Umbilical cord (tissue), 2 donors: ENCODE results near the gene KIF1B. TPM values are rescaled to one million over a fixed set of nuclear protein-coding genes. Genes with fewer than 3 reads are reported as not detected.
"Not testable (repeated sequence)": the region's sequence is repeated elsewhere in the genome, so short reads cannot be mapped to it uniquely, and the experiment has no call there.

Experiments used
- DNase-seq: peaks from one replicate; pipeline ENCODE4 v3.0.0-alpha.2; 2015; ENCODE audit warnings: low spot score
- total RNA-seq: library from RNA; depleted of rRNA; stranded (reverse); fragments of >200 nt; gene quantifications from one replicate; pipeline ENCODE4 v1.2.3, GENCODE V29; 2014; ENCODE audit warnings: low replicate concordance; ENCODE audit not compliant: insufficient read depth

Gene KIF1B
- total RNA-seq, 1 donor from 2014 or later: 40.4 TPM

GRCh38 chr1:10424651-10425050 lies 214.3 kb downstream of the KIF1B start:
- no peak for DNase-seq

GRCh38 chr1:10425826-10426534 lies 215.6 kb downstream of the KIF1B start:
- not testable (repeated sequence) for DNase-seq

- DNase-seq: not testable (repeated sequence)
Measured at GRCh38 chr1:10426535-10426848, 216.1 kb downstream of the KIF1B start.

GRCh38 chr1:10428984-10429383 lies 218.6 kb downstream of the KIF1B start:
- no peak for DNase-seq

GRCh38 chr1:10429868-10430215 lies 219.5 kb downstream of the KIF1B start:
- DNase-seq: peak; percentile 29

- DNase-seq: peak; percentile 95
Measured at GRCh38 chr1:10430216-10431069, 220.1 kb downstream of the KIF1B start, which contains the start of gene CENPS. TSS of gene CENPS (plus strand) at chr1:10430433. CDS start at chr1:10430518, 85 bp downstream.

Other genes starting within 250 kb of the KIF1B start
- gene RBP7, start 213.3 kb upstream of the KIF1B start, total RNA-seq: not detected
- gene UBE4B, start 177.6 kb upstream of the KIF1B start, total RNA-seq: 36.4 TPM
- gene PGD, start 188.5 kb downstream of the KIF1B start, total RNA-seq: 22.4 TPM
- 9.9 TPM for gene CENPS, start 219.9 kb downstream of the KIF1B start, total RNA-seq
- gene CORT, start 239.5 kb downstream of the KIF1B start, total RNA-seq: not detected